HG03571 (cell line): ENCODE data around the gene MITD1.
"Not testable (repeated sequence)": the region's sequence is repeated elsewhere in the genome, so short reads cannot be mapped to it uniquely, and the experiment has no call there.

Experiments used
- ATAC-seq: cut with Tn5 transposase; IDR thresholded peaks from one replicate; pipeline ENCODE4 v1.9.1; 2021; ENCODE audit not compliant: unreplicated experiment

Gene MITD1

GRCh38 chr2:99180755-99181623, at the start of gene MITD1, which contains the start of gene MRPL30:
Gene MITD1, minus strand, starts transcription at chr2:99181058. Its CDS starts 77 bp downstream, at chr2:99180981.
Gene MRPL30, plus strand, starts transcription at chr2:99181184. Its CDS starts 5,020 bp downstream, at chr2:99186204.
- ATAC-seq, result peak; percentile 91

GRCh38 chr2:99217929-99218501, 37.2 kb upstream of the MITD1 start:
- no peak for ATAC-seq

GRCh38 chr2:99216096-99216495, 35.2 kb upstream of the MITD1 start:
- no peak for ATAC-seq

- no peak for ATAC-seq
Measured at GRCh38 chr2:99205491-99205890, 24.6 kb upstream of the MITD1 start.

- no peak for ATAC-seq
Measured at GRCh38 chr2:99201959-99202678, 21.3 kb upstream of the MITD1 start.

- no peak for ATAC-seq
Measured at GRCh38 chr2:99200076-99200800, 19.4 kb upstream of the MITD1 start.

GRCh38 chr2:99198103-99198841, 17.4 kb upstream of the MITD1 start:
- no peak for ATAC-seq

- not testable (repeated sequence) for ATAC-seq
Measured at GRCh38 chr2:99192364-99192763, 11.5 kb upstream of the MITD1 start.

- ATAC-seq, result no peak
Measured at GRCh38 chr2:99190548-99190947, 9.7 kb upstream of the MITD1 start.

GRCh38 chr2:99188357-99188756, 7.5 kb upstream of the MITD1 start:
- ATAC-seq, result no peak

GRCh38 chr2:99187011-99187410, 6.2 kb upstream of the MITD1 start:
- ATAC-seq, result no peak

GRCh38 chr2:99184811-99185210, 4.0 kb upstream of the MITD1 start:
- ATAC-seq, result no peak

GRCh38 chr2:99183025-99183424, 2.2 kb upstream of the MITD1 start:
- ATAC-seq, result no peak

- no peak for ATAC-seq
Measured at GRCh38 chr2:99181624-99182000, 754 bp upstream of the MITD1 start.

GRCh38 chr2:99171377-99172140, 9.3 kb downstream of the MITD1 start:
- no peak for ATAC-seq

- no peak for ATAC-seq
Measured at GRCh38 chr2:99169534-99169933, 11.3 kb downstream of the MITD1 start.

- no peak for ATAC-seq
Measured at GRCh38 chr2:99166218-99166617, 14.6 kb downstream of the MITD1 start.

- no peak for ATAC-seq
Measured at GRCh38 chr2:99159594-99159993, 21.3 kb downstream of the MITD1 start.

GRCh38 chr2:99158599-99158998, 22.3 kb downstream of the MITD1 start:
- no peak for ATAC-seq

- no peak for ATAC-seq
Measured at GRCh38 chr2:99156891-99157290, 24.0 kb downstream of the MITD1 start.
